Activated CD4-positive, alpha-beta T cell treated with anti-CD3 and anti-CD28 coated beads, Interleukin-2, amount 10 ng/mL, durations not matched to agents 24 days and 14 days (primary cell): Measurements from ENCODE around the gene FBLN5. TPM values are rescaled to one million over a fixed set of nuclear protein-coding genes. Genes with fewer than 3 reads are reported as not detected.
"Not testable (repeated sequence)": the region's sequence is repeated elsewhere in the genome, so short reads cannot be mapped to it uniquely, and the experiment has no call there.

ENCODE experiments used
- DNase-seq: peaks from one replicate; pipeline ENCODE4 v3.0.0; 2022
- H3K27ac Mint-ChIP-seq: one replicate; pipeline ENCODE4 v1.8.0; 2022; ENCODE audit warnings: mild to moderate bottlenecking, mixed read lengths
- H3K27me3 Mint-ChIP-seq: one replicate; pipeline ENCODE4 v1.8.0; 2022; ENCODE audit warnings: mixed read lengths
- H3K36me3 Mint-ChIP-seq: one replicate; pipeline ENCODE4 v1.8.0; 2022; ENCODE audit warnings: low read depth, mild to moderate bottlenecking, mixed read lengths
- H3K4me1 Mint-ChIP-seq: one replicate; pipeline ENCODE4 v1.8.0; 2021; ENCODE audit warnings: mixed read lengths
- H3K4me3 Mint-ChIP-seq: one replicate; pipeline ENCODE4 v1.8.0; 2022; ENCODE audit warnings: mild to moderate bottlenecking, moderate library complexity, mixed read lengths
- H3K9me3 Mint-ChIP-seq: one replicate; pipeline ENCODE4 v1.8.0; 2021; ENCODE audit warnings: mixed read lengths
- intact Hi-C: fragments of 100-400 bp; cut with micrococcal nuclease; formaldehyde crosslinking; loops from one replicate; pipeline ENCODE4 v1.15.1; 2023
- total RNA-seq: library from RNA; stranded (reverse); gene quantifications from 2 replicates; pipeline ENCODE4 v1.2.3, GENCODE V29; 2022

Gene FBLN5
- total RNA-seq, 1 donor from 2014 or later: 0.68 TPM

GRCh38 chr14:91878274-91878673 is 69.2 kb downstream of the FBLN5 start:
- Mint-ChIP-seq H3K36me3 (no peaks in the 10 kb centered on the region), H3K9me3 (peaks cover 5% of the 10 kb centered on the region), H3K27me3 (no peaks in the 10 kb centered on the region), H3K27ac (no peak overlapping the region), H3K4me3 (no peak overlapping the region), H3K4me1 (peaks cover 59% of the 10 kb centered on the region)
- no peak for DNase-seq
- intact Hi-C loops: no loop called here

- intact Hi-C loops: no loop called here
- H3K4me3 Mint-ChIP-seq: no peak overlapping the region
- H3K4me1 Mint-ChIP-seq: peaks cover 64% of the 10 kb centered on the region
- DNase-seq: no peak
- no peaks in the 10 kb centered on the region for H3K27me3 Mint-ChIP-seq
- H3K36me3 Mint-ChIP-seq: no peaks in the 10 kb centered on the region
- H3K9me3 Mint-ChIP-seq: peaks cover 5% of the 10 kb centered on the region
- no peak overlapping the region for H3K27ac Mint-ChIP-seq
Observed at GRCh38 chr14:91877376-91877915, 70.0 kb downstream of the FBLN5 start.

GRCh38 chr14:91876492-91876891 is 71.0 kb downstream of the FBLN5 start:
- no peaks in the 10 kb centered on the region for H3K36me3 Mint-ChIP-seq
- intact Hi-C loops: no loop called here
- no peaks in the 10 kb centered on the region for H3K27me3 Mint-ChIP-seq
- H3K4me1 Mint-ChIP-seq: peaks cover 74% of the 10 kb centered on the region
- H3K9me3 Mint-ChIP-seq: peaks cover 5% of the 10 kb centered on the region
- no peak for DNase-seq
- H3K4me3 Mint-ChIP-seq: no peak overlapping the region
- no peak overlapping the region for H3K27ac Mint-ChIP-seq

GRCh38 chr14:91875525-91876286 is 71.8 kb downstream of the FBLN5 start:
- peaks cover 73% of the 10 kb centered on the region for H3K4me1 Mint-ChIP-seq
- no peaks in the 10 kb centered on the region for H3K27me3 Mint-ChIP-seq
- no peak for DNase-seq
- H3K36me3 Mint-ChIP-seq: no peaks in the 10 kb centered on the region
- H3K27ac Mint-ChIP-seq: peak overlapping the region; percentile 39
- H3K9me3 Mint-ChIP-seq: peaks cover 5% of the 10 kb centered on the region
- H3K4me3 Mint-ChIP-seq: no peak overlapping the region
- intact Hi-C loops: no loop called here

- DNase-seq: peak; percentile 94
- H3K4me3 Mint-ChIP-seq: peak overlapping the region; percentile 89
- peaks cover 86% of the 10 kb centered on the region for H3K4me1 Mint-ChIP-seq
- H3K27me3 Mint-ChIP-seq: no peaks in the 10 kb centered on the region
- peaks cover 2% of the 10 kb centered on the region for H3K36me3 Mint-ChIP-seq
- intact Hi-C loops: loop anchor here (1.0 to 5.0 kb wide), 5 partner anchors 20 to 363 kb away; partner anchors contain the start of genes PPP4R3A and TRIP11
- H3K27ac Mint-ChIP-seq: peak overlapping the region; percentile 91
- peaks cover 5% of the 10 kb centered on the region for H3K9me3 Mint-ChIP-seq
Observed at GRCh38 chr14:91873471-91874415, 73.8 kb downstream of the FBLN5 start.

GRCh38 chr14:91872517-91873470 is 74.7 kb downstream of the FBLN5 start:
- Mint-ChIP-seq H3K27ac (peak overlapping the region; percentile 91), H3K9me3 (no peaks in the 10 kb centered on the region), H3K4me1 (peaks cover 90% of the 10 kb centered on the region), H3K4me3 (peak overlapping the region; percentile 89), H3K27me3 (no peaks in the 10 kb centered on the region), H3K36me3 (peaks cover 2% of the 10 kb centered on the region)
- DNase-seq: peak; percentile 82
- intact Hi-C loops: loop anchor here (1.0 to 5.0 kb wide), 5 partner anchors 21 to 362 kb away; partner anchors contain the start of genes PPP4R3A and TRIP11

- peak; percentile 77 for DNase-seq
- Mint-ChIP-seq H3K27ac (peak overlapping the region; percentile 91), H3K27me3 (no peaks in the 10 kb centered on the region), H3K36me3 (peaks cover 2% of the 10 kb centered on the region), H3K4me3 (peak overlapping the region; percentile 89), H3K9me3 (no peaks in the 10 kb centered on the region), H3K4me1 (peaks cover 92% of the 10 kb centered on the region)
- intact Hi-C loops: loop anchor here (2.0 to 5.0 kb wide), 4 partner anchors 35 to 361 kb away; partner anchors contain the start of genes PPP4R3A and TRIP11
Observed at GRCh38 chr14:91872011-91872501, 75.4 kb downstream of the FBLN5 start.

- peaks cover 93% of the 10 kb centered on the region for H3K4me1 Mint-ChIP-seq
- not testable (repeated sequence) for H3K27me3 Mint-ChIP-seq, H3K36me3 Mint-ChIP-seq, H3K9me3 Mint-ChIP-seq, DNase-seq
- intact Hi-C loops: loop anchor here (5.0 kb wide), 2 partner anchors 91 to 171 kb away; partner anchors contain the start of gene TRIP11
- H3K27ac Mint-ChIP-seq: peak overlapping the region; percentile 59
- H3K4me3 Mint-ChIP-seq: peak overlapping the region; percentile 89
Observed at GRCh38 chr14:91871401-91871800, 76.1 kb downstream of the FBLN5 start.

GRCh38 chr14:91870890-91871289 is 76.6 kb downstream of the FBLN5 start:
- H3K27ac Mint-ChIP-seq: peak overlapping the region; percentile 98
- no peaks in the 10 kb centered on the region for H3K27me3 Mint-ChIP-seq
- DNase-seq: no peak
- intact Hi-C loops: loop anchor here (1.0 to 5.0 kb wide), 3 partner anchors 10 to 171 kb away; partner anchors contain the start of gene TRIP11
- H3K9me3 Mint-ChIP-seq: no peaks in the 10 kb centered on the region
- peaks cover 96% of the 10 kb centered on the region for H3K4me1 Mint-ChIP-seq
- H3K4me3 Mint-ChIP-seq: peak overlapping the region; percentile 88
- H3K36me3 Mint-ChIP-seq: peaks cover 2% of the 10 kb centered on the region

- intact Hi-C loops: loop anchor here (1.0 to 5.0 kb wide), 3 partner anchors 9 to 172 kb away; partner anchors contain the start of gene TRIP11
- Mint-ChIP-seq H3K9me3 (no peaks in the 10 kb centered on the region), H3K27ac (peak overlapping the region; percentile 98), H3K4me1 (peaks cover 90% of the 10 kb centered on the region), H3K27me3 (no peaks in the 10 kb centered on the region), H3K36me3 (peaks cover 4% of the 10 kb centered on the region), H3K4me3 (peak overlapping the region; percentile 88)
- DNase-seq: peak; percentile 88
Observed at GRCh38 chr14:91870001-91870400, 77.5 kb downstream of the FBLN5 start.

GRCh38 chr14:91869556-91869955 is 77.9 kb downstream of the FBLN5 start:
- intact Hi-C loops: no loop called here
- H3K4me3 Mint-ChIP-seq: peak overlapping the region; percentile 88
- peak overlapping the region; percentile 98 for H3K27ac Mint-ChIP-seq
- peaks cover 89% of the 10 kb centered on the region for H3K4me1 Mint-ChIP-seq
- peaks cover 5% of the 10 kb centered on the region for H3K36me3 Mint-ChIP-seq
- no peaks in the 10 kb centered on the region for H3K9me3 Mint-ChIP-seq
- H3K27me3 Mint-ChIP-seq: no peaks in the 10 kb centered on the region
- DNase-seq: no peak

GRCh38 chr14:91867316-91867988 is 80.0 kb downstream of the FBLN5 start, which contains the start of gene TC2N:
Gene TC2N, minus strand, starts transcription at chr14:91867536. Its CDS starts 53,767 bp downstream, at chr14:91813769.
- Mint-ChIP-seq H3K27me3 (no peaks in the 10 kb centered on the region), H3K4me1 (peaks cover 86% of the 10 kb centered on the region), H3K9me3 (no peaks in the 10 kb centered on the region), H3K4me3 (peak within 1 kb of the TSS; percentile 96), H3K36me3 (peaks cover 17% of the 10 kb centered on the region), H3K27ac (peak within 1 kb of the TSS; percentile 98)
- intact Hi-C loops: no loop called here
- peak; percentile 89 for DNase-seq
